GM18511 (cell line): ENCODE results near the gene ADARB2.
"Not testable (repeated sequence)": the region's sequence is repeated elsewhere in the genome, so short reads cannot be mapped to it uniquely, and the experiment has no call there.

Experiments used
- ATAC-seq: cut with Tn5 transposase; IDR thresholded peaks from one replicate; pipeline ENCODE4 v1.9.1; 2021; ENCODE audit warnings: mild to moderate bottlenecking, moderate library complexity; ENCODE audit not compliant: unreplicated experiment

Gene ADARB2

DNA sequence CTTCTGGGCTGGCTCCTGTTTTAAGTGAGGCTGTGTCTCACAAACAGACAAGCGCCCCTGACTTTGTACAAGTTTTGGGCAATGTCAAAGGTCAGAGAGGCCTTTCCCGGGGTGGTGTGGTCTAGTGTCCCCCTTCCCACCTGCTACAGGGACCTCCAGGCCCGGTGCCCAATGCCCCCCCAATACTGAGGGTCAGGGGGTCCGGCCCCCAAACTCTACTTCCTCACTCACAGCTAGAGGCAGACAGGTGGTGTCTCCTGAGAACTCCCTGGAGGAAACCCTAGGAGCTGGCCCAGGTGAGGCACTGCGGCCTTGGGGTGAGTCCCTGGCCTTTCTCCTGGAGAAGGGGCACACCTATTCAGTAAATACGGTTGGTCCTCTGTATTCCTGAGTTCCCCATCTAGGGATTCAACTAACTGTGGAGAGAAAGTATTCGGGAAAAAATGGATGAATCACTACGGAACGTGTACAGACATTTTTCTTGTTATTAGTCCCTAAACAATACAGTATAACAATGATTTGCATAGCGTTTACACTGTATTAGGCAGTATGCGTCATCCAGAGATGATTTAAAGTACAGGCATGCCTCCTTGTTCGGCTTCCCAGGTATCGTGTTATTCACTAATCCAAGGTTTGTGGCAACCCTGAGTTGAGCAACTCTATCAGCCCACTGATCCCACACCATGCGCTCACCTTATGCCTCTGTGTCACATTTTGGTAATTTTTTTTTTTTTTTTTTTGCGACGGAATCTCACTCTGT is 373.0 kb downstream of the ADARB2 start:
- no peak for ATAC-seq

DNA sequence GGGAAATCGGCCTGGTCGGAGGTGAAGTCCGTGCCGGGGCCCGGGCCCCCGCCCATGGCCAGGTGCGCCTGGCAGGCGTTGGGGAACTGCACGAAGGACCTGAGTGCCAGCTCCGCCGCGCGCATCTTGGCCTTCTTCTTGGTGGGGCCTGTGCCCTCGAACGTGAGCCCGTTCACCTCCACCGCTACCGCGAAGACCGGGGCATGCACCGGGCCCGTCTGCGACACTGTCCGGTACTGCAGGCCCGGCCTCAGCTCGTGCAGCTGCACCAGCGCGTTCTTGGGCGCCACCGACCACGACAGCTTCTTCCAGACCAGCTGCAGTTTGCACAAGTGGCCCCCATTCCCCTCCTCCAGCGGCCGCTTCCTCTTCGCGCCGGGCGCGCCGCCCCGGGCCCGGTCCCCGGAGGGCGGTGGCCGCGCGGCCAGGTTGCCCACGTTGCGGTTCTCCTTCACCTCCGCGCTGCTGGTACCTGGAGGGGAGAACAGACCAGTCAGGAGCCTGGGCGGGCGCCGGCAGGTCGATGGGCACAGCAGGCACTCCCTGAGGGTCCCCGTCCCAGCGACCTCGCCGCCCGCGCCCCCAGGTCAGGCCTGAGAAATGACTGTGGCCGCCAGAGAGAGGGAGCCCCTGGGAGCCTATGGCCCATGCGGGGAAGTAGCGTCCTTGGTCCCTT is 373.7 kb downstream of the ADARB2 start:
- no peak for ATAC-seq

DNA sequence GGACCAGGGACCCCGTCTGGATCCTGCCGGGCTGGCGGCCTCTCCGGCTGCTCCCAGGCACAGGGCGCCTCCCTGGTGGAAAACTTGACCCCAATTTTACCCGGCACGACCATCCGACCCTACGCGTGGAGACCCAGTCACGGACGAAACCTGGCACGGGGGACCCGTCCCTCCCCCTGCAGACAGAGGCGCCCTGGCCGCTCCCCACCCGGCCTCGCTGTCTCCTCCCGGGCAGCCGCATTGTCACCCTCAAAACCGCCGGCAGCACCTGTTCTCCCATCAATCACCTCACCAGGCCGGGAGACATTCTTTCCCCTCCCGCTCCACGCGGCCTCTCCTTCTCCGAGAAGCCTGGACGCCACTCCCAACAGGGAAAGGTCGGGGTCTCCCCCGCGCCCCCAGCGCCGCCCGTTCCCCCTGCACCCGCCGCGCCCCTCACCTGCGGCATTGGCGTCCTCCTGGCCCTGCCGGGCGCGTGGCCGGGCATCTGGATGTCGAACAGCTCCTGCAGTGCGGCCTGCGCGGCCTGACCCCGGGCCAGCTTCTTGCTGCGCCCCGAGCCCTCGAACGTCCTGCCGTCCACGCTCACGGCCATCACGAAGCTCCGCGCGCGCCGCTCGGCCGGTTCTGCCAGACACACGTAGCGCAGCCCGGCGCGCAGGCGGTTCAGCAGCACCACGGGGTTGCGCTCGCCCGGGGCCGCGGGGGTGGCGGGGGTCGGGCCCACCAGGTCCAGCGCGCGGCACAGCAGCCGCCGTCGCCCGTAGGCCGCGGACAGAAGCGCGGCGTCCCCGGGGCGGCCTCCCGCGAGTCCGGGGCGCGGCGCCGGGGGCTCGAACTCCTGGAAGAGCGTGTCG is 374.5 kb downstream of the ADARB2 start:
- no peak for ATAC-seq

GRCh38 chr10:1361411-1362105 is 375.8 kb downstream of the ADARB2 start:
- ATAC-seq, result no peak

- ATAC-seq, result no peak
These were observed 376.7 kb downstream of the ADARB2 start for GRCh38 chr10:1360558-1361164.

DNA sequence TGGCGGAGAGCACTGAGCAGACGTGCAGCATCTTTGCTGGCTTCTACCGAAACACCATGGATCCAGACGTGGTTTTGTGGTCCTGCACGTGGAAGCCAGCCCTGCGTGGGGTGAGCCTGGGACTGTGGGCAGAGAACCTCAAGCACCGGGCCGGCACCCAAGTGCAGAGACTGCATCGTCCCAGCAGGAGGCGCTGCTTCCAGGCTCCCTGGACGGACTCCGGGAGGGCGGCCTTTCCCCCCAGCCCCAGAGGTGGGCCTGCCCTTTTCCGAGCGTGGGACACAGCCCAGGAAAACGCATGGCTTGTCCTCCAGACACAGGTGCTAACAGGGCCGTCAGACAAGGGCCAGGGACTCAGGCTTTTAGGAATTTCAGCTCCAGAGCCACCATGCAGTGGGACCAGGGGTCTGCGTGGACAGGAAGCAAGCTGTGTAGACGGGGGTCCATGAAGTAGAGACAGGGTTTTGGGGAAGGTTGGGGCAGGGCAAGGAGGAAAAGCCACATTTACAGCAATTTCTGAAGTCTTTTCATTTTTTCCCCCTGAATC is 377.2 kb downstream of the ADARB2 start:
- ATAC-seq, result no peak

DNA sequence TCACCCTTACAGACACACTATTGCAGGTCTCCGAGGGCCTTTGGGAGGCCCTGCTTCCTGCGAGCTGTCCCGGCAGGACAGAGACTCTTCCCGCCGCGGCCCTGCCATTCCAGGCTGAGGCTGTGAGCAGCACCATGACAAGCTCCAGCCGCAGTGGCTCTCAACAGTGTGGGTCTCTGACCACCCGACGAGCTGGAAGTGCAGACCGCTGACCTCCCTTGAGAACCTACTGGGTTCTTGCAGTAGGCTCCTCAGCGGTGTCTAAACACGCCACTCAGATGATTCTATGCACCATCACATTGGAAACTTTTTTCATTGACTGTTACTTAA is 377.7 kb downstream of the ADARB2 start:
- no peak for ATAC-seq

GRCh38 chr10:1358860-1359625 is 378.3 kb downstream of the ADARB2 start:
- no peak for ATAC-seq

DNA sequence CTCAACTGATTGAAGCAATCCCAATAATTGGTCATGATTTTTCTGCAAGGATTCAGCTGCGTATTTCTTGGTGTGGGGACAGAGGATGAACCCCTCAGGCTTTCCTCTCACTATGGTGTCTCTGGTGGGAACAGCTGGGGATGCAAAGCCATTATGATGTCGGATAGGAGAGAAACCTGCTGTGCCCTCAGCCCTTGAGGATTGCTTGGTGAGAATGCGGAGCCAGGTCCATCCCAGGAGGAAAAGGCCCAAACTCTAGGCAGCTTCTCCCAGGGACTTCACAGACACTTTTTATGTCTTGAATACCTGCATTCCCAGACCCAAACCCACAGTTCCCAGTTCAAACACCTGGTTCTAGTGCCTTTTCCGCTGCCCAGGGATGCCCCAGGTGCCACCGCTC is 379.2 kb downstream of the ADARB2 start:
- no peak for ATAC-seq

DNA sequence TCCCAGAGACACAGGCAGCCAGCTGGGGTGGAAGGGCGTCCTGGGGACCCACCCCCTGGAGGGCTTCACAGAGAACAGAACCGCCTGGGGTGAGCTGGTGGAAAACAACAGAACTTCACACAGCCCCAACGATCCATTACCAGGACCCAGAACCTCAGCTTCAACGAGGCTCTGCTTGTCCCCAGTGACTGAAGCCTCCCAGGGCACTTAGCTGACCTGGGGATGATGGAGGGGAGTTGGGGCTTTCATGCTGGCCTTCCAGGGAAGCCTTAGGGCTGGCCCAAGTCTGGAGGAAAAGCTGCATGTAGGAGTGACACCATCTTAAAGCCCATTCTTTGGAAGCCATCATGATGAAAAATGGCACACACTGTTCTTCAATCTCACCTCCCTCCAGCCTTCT is 381.0 kb downstream of the ADARB2 start:
- ATAC-seq, result no peak

DNA sequence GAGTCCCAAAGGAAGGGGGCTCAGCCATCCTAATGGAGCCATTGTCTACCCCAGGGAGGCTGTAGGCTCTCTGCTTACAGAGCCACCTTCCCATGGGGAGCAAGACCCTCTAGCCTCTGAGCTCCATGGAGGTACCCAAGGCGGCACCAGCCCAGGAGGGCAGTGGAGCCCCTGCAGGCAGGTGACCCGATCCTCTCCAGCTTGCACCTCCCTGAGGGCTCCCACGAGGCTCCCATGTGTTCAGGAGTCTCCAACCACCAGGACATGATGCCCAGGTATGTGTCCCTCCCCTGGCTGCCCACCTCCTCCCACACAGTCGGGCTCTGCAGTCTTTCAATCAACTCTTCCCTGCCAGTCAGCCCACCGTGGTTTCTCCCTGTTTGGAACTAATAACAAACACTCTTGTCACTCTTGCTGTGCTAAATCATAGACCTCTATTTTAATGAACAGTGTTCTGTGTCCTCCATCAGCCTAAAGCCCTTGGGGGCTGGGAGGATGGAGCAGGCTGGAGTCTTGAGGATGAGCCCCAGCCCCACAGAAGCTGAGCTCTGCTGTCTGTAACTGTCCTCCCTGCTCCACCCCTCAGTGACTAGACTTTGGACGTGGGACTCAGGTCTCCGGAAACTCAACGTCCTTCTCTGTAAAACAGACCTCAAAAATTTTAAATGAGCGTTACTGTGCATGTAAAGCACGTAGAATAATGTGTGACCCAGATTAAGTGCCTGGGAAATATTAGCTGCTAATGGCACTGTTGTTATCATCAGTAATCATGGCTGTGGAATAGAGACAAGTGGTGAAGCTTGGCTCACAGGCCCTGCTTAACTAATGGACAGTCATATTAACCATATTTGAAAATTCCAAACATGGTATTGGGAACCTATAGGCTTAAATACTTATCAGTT is 382.3 kb downstream of the ADARB2 start:
- ATAC-seq, result no peak

DNA sequence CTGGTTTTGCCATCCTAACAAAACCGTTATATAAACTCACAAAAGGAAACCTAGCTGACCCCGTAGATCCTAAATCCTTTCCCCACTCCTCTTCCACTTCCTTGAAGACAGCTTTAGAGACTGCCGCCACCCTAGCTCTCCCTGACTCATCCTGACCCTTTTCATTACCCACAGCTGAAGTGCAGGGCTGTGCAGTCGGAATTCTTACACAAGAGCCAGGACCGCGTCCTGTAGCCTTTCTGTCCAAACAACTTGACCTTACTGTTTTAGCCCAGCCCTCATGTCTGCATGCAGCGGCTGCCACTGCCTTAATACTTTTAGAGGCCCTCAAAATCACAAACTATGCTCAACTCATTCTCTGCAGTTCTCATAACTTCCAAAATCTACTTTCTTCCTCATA is 385.0 kb downstream of the ADARB2 start:
- not testable (repeated sequence) for ATAC-seq

DNA sequence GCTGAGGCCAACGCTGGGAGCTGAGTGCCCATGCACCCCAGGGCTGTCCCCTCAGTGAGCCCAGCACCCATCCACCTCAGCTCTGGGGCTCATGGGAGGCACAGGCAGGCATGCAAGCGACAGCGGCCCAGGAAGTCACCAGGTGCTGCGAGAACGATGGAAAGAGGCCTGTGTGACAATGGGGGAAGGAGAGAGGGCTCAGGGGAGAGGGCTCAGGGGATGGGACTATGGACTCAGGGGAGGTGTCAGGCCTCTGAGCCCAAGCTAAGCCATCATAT is 388.6 kb downstream of the ADARB2 start:
- no peak for ATAC-seq

- no peak for ATAC-seq
These were observed 389.2 kb downstream of the ADARB2 start for GRCh38 chr10:1347962-1348772.

- no peak for ATAC-seq
These were observed 389.8 kb downstream of the ADARB2 start for GRCh38 chr10:1347525-1347924.

DNA sequence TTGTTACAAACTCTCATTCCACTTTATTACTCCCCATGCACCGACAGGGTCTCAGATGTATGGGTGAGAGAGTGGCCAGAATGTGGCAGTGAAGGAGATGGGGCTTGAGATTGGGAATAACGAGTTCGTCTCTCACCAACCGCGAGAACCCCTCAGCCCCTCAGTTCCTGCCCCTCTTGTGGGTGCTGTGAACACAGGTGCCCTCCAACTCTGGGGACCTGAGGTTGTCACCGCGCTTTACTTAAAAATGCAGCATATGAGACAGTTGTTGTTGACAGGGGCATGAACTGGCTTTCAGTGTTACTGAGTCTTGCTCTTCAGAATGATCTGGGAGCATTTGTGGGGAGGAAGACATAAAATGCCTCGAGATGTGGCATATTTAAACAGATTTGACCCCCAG is 391.1 kb downstream of the ADARB2 start:
- no peak for ATAC-seq

GRCh38 chr10:1345368-1345767 is 392.0 kb downstream of the ADARB2 start:
- no peak for ATAC-seq

DNA sequence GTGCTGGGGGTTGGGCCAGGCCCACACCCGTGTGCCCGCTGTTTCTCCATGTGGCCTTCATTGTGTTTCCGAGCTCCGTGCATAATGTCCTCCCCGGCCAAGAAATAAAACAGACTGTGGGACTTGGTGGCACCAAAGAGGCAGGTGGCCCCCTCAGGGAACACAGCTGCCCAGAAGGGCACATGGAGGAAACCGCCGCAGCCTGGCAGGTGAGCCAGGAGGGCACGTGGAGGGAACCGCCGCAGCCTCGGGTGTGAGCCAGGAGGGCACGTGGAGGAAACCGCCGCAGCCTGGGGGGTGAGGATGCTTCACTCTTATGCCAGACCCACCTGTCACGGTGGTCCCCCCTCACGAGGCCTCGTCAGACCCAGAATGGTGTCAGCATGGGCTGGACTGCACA is 392.5 kb downstream of the ADARB2 start:
- no peak for ATAC-seq
